ENCODE measurements around the gene IFNAR1.
A peak's percentile ranks its signal among the peaks of the same experiment; 100 is the strongest.

The IFNAR1 gene

DNA sequence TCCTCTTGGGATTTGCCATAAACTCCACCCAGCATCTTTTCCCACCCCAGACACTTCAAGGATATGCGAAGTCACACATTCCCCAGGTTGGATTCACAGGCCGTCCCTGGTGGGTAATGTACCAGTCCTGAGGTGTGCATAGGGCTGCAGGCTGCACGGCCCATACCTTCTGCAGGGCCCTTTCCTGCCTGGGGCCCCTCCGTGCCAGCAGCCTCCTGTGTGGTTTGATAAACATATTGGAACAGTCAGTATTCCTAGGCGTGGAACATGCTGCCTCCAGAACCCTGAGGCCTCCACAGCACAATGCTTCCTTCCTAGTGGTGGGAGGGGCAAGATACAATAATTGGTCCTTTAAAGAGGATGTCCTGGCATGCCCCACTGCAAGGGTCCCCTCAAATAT, 32.0 kb upstream of the IFNAR1 start:
- Mint-ChIP-seq H3K36me3 (ENCODE audit: low read depth) (peaks cover 22% of the 10 kb centered on the region), H3K9me3 (no peaks in the 10 kb centered on the region), H3K4me1 (peaks cover 12% of the 10 kb centered on the region), H3K27me3 (ENCODE audit: low read depth) (no peaks in the 10 kb centered on the region), H3K4me3 (no peak overlapping the region), H3K27ac (peak overlapping the region in 1 of 3 experiments; percentile 47)
- no peak for TF ChIP-seq CTCF (IDR thresholded peaks at IDR 0.05; ENCODE audit: unreplicated experiment in 3 of 3)

- Mint-ChIP-seq H3K9me3 (no peaks in the 10 kb centered on the region), H3K27me3 (ENCODE audit: low read depth) (no peaks in the 10 kb centered on the region), H3K36me3 (ENCODE audit: low read depth) (peaks cover 24% of the 10 kb centered on the region), H3K4me3 (no peak overlapping the region), H3K4me1 (peaks cover 8% of the 10 kb centered on the region), H3K27ac (no peak overlapping the region)
- no peak for TF ChIP-seq CTCF (IDR thresholded peaks at IDR 0.05; ENCODE audit: unreplicated experiment in 3 of 3)
Measured at GRCh38 chr21:33293136-33293535, 31.6 kb upstream of the IFNAR1 start.

GRCh38 chr21:33293811-33294216, 31.0 kb upstream of the IFNAR1 start:
- H3K4me1 Mint-ChIP-seq = peaks cover 2% of the 10 kb centered on the region
- H3K27ac Mint-ChIP-seq = peak overlapping the region in 2 of 3 experiments; percentile 8 to 48
- H3K36me3 Mint-ChIP-seq (ENCODE audit: low read depth) = peaks cover 25% of the 10 kb centered on the region
- no peak overlapping the region for H3K4me3 Mint-ChIP-seq
- no peak for TF ChIP-seq CTCF (IDR thresholded peaks at IDR 0.05; ENCODE audit: unreplicated experiment in 3 of 3)
- H3K27me3 Mint-ChIP-seq (ENCODE audit: low read depth) = no peaks in the 10 kb centered on the region
- H3K9me3 Mint-ChIP-seq = no peaks in the 10 kb centered on the region

- TF ChIP-seq CTCF (IDR thresholded peaks at IDR 0.05; ENCODE audit: unreplicated experiment in 3 of 3) = no peak
- H3K36me3 Mint-ChIP-seq (ENCODE audit: low read depth) = peaks cover 28% of the 10 kb centered on the region
- H3K4me1 Mint-ChIP-seq = peaks cover 16% of the 10 kb centered on the region
- H3K9me3 Mint-ChIP-seq = no peaks in the 10 kb centered on the region
- no peak overlapping the region for H3K4me3 Mint-ChIP-seq
- no peaks in the 10 kb centered on the region for H3K27me3 Mint-ChIP-seq (ENCODE audit: low read depth)
- no peak overlapping the region for H3K27ac Mint-ChIP-seq
Measured at GRCh38 chr21:33296156-33296555, 28.6 kb upstream of the IFNAR1 start.

DNA sequence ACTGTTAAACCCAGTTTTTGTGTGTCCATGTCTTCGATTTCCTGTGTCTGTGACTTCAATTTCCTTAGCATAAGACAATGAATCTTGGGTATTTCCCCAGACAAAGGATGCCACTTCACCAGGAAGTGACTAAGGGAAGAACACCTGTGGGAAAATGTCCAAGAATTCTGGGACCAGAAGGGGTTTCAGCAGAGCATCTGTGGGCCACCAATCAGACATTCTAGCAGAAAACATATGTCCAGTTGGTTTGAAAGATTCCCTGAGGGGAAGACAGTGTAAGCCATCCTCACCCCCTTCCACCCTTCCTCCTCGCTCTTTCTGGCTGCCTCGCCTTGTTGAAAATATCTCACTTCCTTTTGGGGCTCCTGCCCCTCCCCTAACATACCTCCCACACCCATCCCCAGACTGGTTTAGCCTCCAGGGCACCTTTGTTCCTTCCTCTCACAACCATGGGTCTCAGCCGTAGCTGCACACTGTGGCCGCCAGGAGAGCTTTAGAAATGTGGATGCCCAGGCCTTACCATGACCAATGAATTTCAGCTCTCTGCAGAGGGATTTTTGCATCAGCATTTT, 25.5 kb upstream of the IFNAR1 start:
- H3K4me1 Mint-ChIP-seq = peaks cover 21% of the 10 kb centered on the region
- no peaks in the 10 kb centered on the region for H3K9me3 Mint-ChIP-seq
- peak overlapping the region in 2 of 3 experiments; percentile 24 to 41 for H3K27ac Mint-ChIP-seq
- no peak overlapping the region for H3K4me3 Mint-ChIP-seq
- peaks cover 16% of the 10 kb centered on the region for H3K36me3 Mint-ChIP-seq (ENCODE audit: low read depth)
- TF ChIP-seq CTCF (IDR thresholded peaks at IDR 0.05; ENCODE audit: unreplicated experiment in 3 of 3) = no peak
- no peaks in the 10 kb centered on the region for H3K27me3 Mint-ChIP-seq (ENCODE audit: low read depth)
